IMR-90 (cell line): ENCODE results near the gene PCP4L1.

Experiments
- CEBPB ChIP-seq: IDR thresholded peaks from 2 replicates; pipeline ENCODE4 v1.6.1; 2012; ENCODE audit warnings: low read depth, low read length, improper control_type of control experiment
- CHD1 ChIP-seq: IDR thresholded peaks from 2 replicates; pipeline ENCODE4 v1.6.1; 2012; ENCODE audit warnings: low read depth, low read length, improper control_type of control experiment
- CTCF ChIP-seq: conservative IDR thresholded peaks from 2 replicates; pipeline ENCODE4 v1.5.1; 2012; ENCODE audit warnings: mild to moderate bottlenecking, low read depth, low read length, improper control_type of control experiment
- ELK1 ChIP-seq: fragments of 150-350 bp; IDR thresholded peaks from 2 replicates; pipeline ENCODE4 v1.6.1; 2016; ENCODE audit warnings: low read depth, mild to moderate bottlenecking, low read length, moderate library complexity, borderline replicate concordance
- FOS ChIP-seq: fragments of 150-350 bp; IDR thresholded peaks from 2 replicates; pipeline ENCODE4 v1.6.1; 2016; ENCODE audit warnings: low read depth, low read length
- MAZ ChIP-seq: IDR thresholded peaks from 2 replicates; pipeline ENCODE4 v1.6.1; 2012; ENCODE audit warnings: low read depth, mild to moderate bottlenecking, low read length, improper control_type of control experiment, moderate library complexity, borderline replicate concordance
- MXI1 ChIP-seq: IDR thresholded peaks from 2 replicates; pipeline ENCODE4 v1.6.1; 2012; ENCODE audit warnings: low read depth, mild to moderate bottlenecking, low read length, moderate library complexity, borderline replicate concordance
- NFE2L2 ChIP-seq: fragments of 150-350 bp; IDR thresholded peaks from 2 replicates; pipeline ENCODE4 v1.6.1; 2016; ENCODE audit warnings: low read depth, mild to moderate bottlenecking, low read length
- POLR2A ChIP-seq: IDR thresholded peaks from 2 replicates; pipeline ENCODE4 v1.6.1; 2012; ENCODE audit warnings: mild to moderate bottlenecking, low read depth, low read length
- RAD21 ChIP-seq: IDR thresholded peaks from 2 replicates; pipeline ENCODE4 v1.6.1; 2012; ENCODE audit warnings: low read length, improper control_type of control experiment
- RCOR1 ChIP-seq: IDR thresholded peaks from 2 replicates; pipeline ENCODE4 v1.6.1; 2012; ENCODE audit warnings: mild to moderate bottlenecking, low read length, improper control_type of control experiment; ENCODE audit not compliant: insufficient replicate concordance
- RFX5 ChIP-seq: IDR thresholded peaks from 2 replicates; pipeline ENCODE4 v1.8.0; 2012; ENCODE audit warnings: low read depth, mild to moderate bottlenecking, low read length, moderate library complexity
- SMC3 ChIP-seq: fragments of 150-350 bp; IDR thresholded peaks from 2 replicates; pipeline ENCODE4 v1.6.1; 2016; ENCODE audit warnings: low read depth, mild to moderate bottlenecking, antibody characterized with exemption, low read length, moderate library complexity
- USF2 ChIP-seq: fragments of 150-350 bp; IDR thresholded peaks from 2 replicates; pipeline ENCODE4 v1.6.1; 2017; ENCODE audit warnings: mild to moderate bottlenecking, antibody characterized with exemption, low read length, low read depth

GRCh38 chr1:161259345-161259702 is 779 bp downstream of the PCP4L1 start:
- TF ChIP-seq ELK1 (no peak), CTCF (no peak), POLR2A (no peak), MAZ (no peak), CHD1 (no peak), FOS (no peak), RAD21 (no peak), NFE2L2 (no peak), MXI1 (no peak), SMC3 (no peak), CEBPB (no peak), USF2 (no peak), RCOR1 (no peak), RFX5 (no peak)
